NCI-H1417 (cell line): ENCODE data around the gene IFNAR2.

Source experiments
- DNase-seq, 3 experiments: peaks; one replicate each; lab custom pipeline; 2025; lab: John Stamatoyannopoulos, UW

IFNAR2 gene

DNA sequence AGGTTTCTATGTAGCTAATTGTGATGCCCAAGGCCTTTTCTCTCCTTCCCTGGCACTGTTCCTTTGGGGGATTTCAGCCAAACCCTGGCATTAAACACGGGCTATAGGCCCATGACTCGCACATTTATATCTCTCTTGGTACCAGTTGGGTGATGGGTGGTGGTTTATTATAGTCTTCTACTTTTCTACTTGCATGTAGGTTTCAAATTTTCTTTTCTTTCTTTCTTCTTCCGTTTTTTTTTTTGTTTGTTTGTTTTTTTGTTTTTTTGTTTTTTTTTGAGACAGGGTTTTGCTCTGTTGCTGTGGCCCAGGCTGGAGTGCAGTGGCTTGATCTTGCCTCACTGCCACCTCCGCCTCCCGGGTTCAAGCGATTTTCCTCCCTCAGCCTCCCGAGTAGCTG lies 37.5 kb downstream of the IFNAR2 start:
- DNase-seq: no peak

DNA sequence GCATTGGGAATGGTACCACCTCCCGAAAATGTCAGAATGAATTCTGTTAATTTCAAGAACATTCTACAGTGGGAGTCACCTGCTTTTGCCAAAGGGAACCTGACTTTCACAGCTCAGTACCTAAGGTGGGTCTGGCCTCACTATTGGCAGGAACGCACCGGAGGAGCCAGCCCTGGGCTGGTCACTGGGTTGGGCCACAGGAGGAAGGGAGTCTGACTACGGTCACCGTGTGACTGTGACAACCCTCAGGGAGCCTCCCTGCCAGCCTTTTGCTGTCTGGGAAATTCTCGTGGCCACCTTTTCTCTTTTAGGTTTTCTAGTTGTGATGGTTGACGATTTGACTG lies 38.6 kb downstream of the IFNAR2 start:
- DNase-seq: peak in 1 of 3 experiments; percentile 24

DNA sequence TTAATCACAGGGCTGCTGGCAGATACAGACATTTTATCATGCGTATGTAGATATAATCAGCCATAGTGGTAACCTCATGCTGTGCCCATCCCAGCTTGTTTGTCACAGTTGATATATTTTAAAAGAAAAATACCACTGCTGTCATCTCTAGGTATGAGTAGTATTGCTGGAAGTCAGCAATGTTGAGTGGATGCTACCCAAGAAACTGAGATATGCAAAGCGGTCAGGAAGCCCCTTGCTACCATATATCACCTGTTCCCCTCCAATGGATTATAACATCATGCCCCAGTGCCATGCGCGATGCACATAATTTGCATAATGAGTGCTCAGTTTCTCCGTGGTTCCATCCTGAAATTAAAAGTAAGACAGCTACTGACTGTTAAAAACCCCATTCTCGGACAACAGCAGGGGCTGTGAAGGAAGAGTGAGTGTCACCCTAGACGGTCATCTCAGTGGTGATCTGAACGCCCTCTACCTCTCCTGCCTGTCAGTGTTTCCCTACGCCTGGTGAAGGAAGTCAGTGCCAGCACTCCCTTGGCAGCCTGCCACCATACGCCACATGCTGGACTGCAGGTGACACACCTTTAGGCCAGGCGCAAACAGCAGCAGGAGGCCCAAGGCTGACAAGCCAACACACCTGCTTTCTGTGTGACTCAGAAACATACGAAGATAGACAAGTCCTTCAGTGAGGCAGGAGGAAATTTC lies 39.2 kb downstream of the IFNAR2 start:
- peak; percentile 83 to 97 (median 89) for DNase-seq

DNA sequence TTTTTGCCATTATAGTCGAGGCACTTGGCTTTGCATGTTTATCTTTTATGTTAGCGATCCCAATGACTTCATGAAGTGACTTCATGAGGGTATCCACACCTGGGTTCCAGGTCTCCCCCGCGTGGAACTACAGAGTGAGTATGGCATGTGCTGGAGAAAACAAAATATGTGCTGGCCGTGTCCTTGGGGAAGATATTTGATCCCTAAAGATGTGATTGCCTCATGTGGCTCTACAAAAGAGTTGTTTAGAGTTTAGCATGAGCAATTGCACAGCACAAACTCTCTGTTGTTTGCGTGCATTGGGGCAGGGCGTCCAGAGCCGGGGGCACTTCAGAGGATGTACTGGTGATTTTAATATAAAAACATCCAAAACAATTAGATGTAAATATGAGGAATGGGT lies 41.2 kb downstream of the IFNAR2 start:
- DNase-seq: no peak

DNA sequence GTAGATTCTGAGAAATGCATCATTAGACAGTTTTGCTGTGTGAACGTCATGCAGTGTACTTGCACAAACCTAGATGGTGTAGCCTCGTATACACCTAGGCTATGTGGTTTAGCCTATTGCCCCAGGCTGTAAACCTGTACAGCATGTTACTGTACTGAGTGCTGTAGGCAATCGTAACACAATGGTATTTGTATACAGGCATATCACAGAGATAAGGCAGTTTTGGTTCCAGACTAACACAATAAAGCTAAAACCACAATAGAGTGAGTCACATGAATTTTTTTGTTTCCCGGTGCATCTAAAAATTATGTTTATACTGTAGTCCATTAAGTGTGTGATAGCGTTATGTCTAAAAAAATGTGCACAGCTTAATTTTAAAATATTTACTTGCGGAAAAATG lies 43.3 kb downstream of the IFNAR2 start:
- DNase-seq: no peak

DNA sequence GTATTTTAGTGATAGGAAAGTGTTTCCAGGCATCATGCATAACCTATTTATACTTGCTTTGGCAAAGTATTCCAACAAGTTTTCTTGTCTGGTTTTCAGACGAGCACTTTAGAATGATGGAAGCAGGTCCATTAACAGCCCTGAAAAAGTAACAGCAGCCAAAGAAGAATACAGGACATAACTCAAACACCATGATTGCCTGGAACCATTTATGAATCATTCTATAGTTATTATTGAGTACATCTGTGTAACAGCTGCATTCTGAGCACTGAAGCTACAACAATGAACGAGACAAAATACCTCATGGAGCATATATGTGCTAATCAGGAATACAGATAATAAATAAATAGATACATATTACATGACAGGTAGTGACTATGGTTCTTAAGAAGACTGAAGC lies 49.0 kb downstream of the IFNAR2 start:
- DNase-seq: no peak

DNA sequence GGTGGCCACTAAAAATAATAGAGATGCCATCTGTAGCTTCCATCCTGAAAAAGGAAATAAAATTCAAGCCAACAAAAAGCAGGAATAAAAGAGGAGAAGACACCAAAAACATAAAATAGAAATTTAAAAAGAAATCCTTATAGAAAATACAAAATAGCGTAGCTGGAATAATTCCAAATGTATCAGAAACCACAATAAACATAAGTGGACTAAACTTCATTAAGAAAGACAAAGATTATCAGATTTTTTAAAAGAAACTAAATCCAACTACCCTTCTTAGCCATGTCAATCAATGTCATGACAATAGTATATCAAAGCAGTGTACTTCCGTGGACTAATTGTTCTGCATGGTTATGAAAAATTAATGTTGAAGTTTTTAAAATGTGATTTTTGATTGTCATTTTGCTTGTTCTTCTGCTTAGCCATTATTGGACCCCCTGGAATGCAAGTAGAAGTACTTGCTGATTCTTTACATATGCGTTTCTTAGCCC lies 49.6 kb downstream of the IFNAR2 start:
- DNase-seq: no peak
